ENCODE results near the gene MUC15.

MUC15 gene

GRCh38 chr11:26593691-26594090 is 21.6 kb upstream of the MUC15 start:
- H3K18ac ChIP-seq (ENCODE audit: low read length), result no peak overlapping the region
- no peak overlapping the region for H3K23ac ChIP-seq (ENCODE audit: low read depth, low read length, poor library complexity)
- H2BK5ac ChIP-seq (ENCODE audit: low read length), result no peak overlapping the region
- H2BK120ac ChIP-seq (ENCODE audit: low read depth, low read length), result no peak overlapping the region
- no peaks in the 10 kb centered on the region for H3K36me3 ChIP-seq (replicated peaks in 1 of 2; ENCODE audit: control insufficient read depth in 2 of 2, insufficient read depth in 2 of 2, low read length in 2 of 2)
- no peak overlapping the region for H2AFZ ChIP-seq (ENCODE audit: low read length)
- no peak overlapping the region for H3K14ac ChIP-seq (ENCODE audit: low read length)
- H3K4me3 ChIP-seq (ENCODE audit: low read length in 2 of 2), result no peak overlapping the region
- no peak overlapping the region for H3K4ac ChIP-seq (ENCODE audit: low read length)
- no peak overlapping the region for H3K27ac ChIP-seq (replicated peaks; ENCODE audit: low read length)
- no peaks in the 10 kb centered on the region for H3K9me3 ChIP-seq (replicated peaks in 1 of 2; ENCODE audit: control insufficient read depth in 2 of 2, insufficient read depth in 1 of 2, low read depth in 1 of 2, low read length in 2 of 2)
- no CpG with 5 or more reads among the region's 11 CpGs for WGBS, 2 donors (ENCODE audit: extremely low coverage in 2 of 2, insufficient read length in 2 of 2, insufficient replicate concordance in 1 of 2)
- no peak for DNase-seq (ENCODE audit: low spot score)
- H3K9ac ChIP-seq (ENCODE audit: low read depth, low read length, poor library complexity), result no peak overlapping the region
- no peak overlapping the region for H3K4me2 ChIP-seq (ENCODE audit: insufficient read depth, low read length, poor library complexity, severe bottlenecking)
- H2BK12ac ChIP-seq (ENCODE audit: low read length), result no peak overlapping the region
- H3K4me1 ChIP-seq (ENCODE audit: control insufficient read depth in 2 of 2, insufficient read depth in 1 of 2, low read depth in 1 of 2, low read length in 2 of 2), result no peaks in the 10 kb centered on the region
- no peak overlapping the region for H2BK15ac ChIP-seq (ENCODE audit: low read length)
- no peak overlapping the region for H2AK5ac ChIP-seq (ENCODE audit: low read depth, low read length)
- no peaks in the 10 kb centered on the region for H3K27me3 ChIP-seq (ENCODE audit: control insufficient read depth in 3 of 3, insufficient read depth in 3 of 3, low read depth in 1 of 3, low read length in 3 of 3)
- no peak overlapping the region for H4K91ac ChIP-seq (ENCODE audit: low read depth, low read length, poor library complexity)
- H3K79me1 ChIP-seq (ENCODE audit: low read depth, low read length), result no peaks in the 10 kb centered on the region
- H4K8ac ChIP-seq (ENCODE audit: low read depth, low read length), result no peak overlapping the region

DNA sequence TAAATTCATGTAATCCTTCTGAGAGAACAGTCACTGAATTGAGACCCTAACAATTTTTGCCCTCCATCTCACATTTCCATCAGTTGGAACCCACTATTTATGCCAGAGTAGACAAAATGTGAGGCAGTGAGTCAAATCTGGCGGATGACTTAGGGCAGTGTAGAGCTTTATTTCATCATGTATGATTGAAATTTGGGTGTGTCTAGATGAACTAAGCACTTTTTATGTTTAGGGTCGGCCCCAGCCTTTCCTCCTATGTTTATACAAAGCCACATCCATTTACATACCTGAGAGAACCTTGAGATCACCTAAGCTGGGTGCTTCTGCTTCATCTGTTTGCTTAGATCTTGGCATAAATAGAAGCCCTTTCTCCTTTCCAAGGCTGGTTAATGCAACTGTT is 15.0 kb upstream of the MUC15 start:
- no peaks in the 10 kb centered on the region for H3K4me1 ChIP-seq (ENCODE audit: control insufficient read depth in 2 of 2, insufficient read depth in 1 of 2, low read depth in 1 of 2, low read length in 2 of 2)
- no peak overlapping the region for H3K27ac ChIP-seq (replicated peaks; ENCODE audit: low read length)
- DNase-seq (ENCODE audit: low spot score), result no peak
- no peak overlapping the region for H3K14ac ChIP-seq (ENCODE audit: low read length)
- no peaks in the 10 kb centered on the region for H3K79me1 ChIP-seq (ENCODE audit: low read depth, low read length)
- no peak overlapping the region for H2AK5ac ChIP-seq (ENCODE audit: low read depth, low read length)
- H2BK12ac ChIP-seq (ENCODE audit: low read length), result no peak overlapping the region
- H3K4me3 ChIP-seq (ENCODE audit: low read length in 2 of 2), result no peak overlapping the region
- H3K23ac ChIP-seq (ENCODE audit: low read depth, low read length, poor library complexity), result no peak overlapping the region
- no peak overlapping the region for H3K18ac ChIP-seq (ENCODE audit: low read length)
- WGBS, 2 donors (ENCODE audit: extremely low coverage in 2 of 2, insufficient read length in 2 of 2, insufficient replicate concordance in 1 of 2), result no CpG with 5 or more reads among the region's 2 CpGs
- H2BK120ac ChIP-seq (ENCODE audit: low read depth, low read length), result no peak overlapping the region
- no peak overlapping the region for H2BK15ac ChIP-seq (ENCODE audit: low read length)
- H3K36me3 ChIP-seq (replicated peaks in 1 of 2; ENCODE audit: control insufficient read depth in 2 of 2, insufficient read depth in 2 of 2, low read length in 2 of 2), result no peaks in the 10 kb centered on the region
- no peak overlapping the region for H2BK5ac ChIP-seq (ENCODE audit: low read length)
- H3K9ac ChIP-seq (ENCODE audit: low read depth, low read length, poor library complexity), result no peak overlapping the region
- H4K91ac ChIP-seq (ENCODE audit: low read depth, low read length, poor library complexity), result no peak overlapping the region
- no peak overlapping the region for H2AFZ ChIP-seq (ENCODE audit: low read length)
- no peak overlapping the region for H3K4me2 ChIP-seq (ENCODE audit: insufficient read depth, low read length, poor library complexity, severe bottlenecking)
- H4K8ac ChIP-seq (ENCODE audit: low read depth, low read length), result no peak overlapping the region
- H3K4ac ChIP-seq (ENCODE audit: low read length), result no peak overlapping the region
- H3K27me3 ChIP-seq (ENCODE audit: control insufficient read depth in 3 of 3, insufficient read depth in 3 of 3, low read depth in 1 of 3, low read length in 3 of 3), result no peaks in the 10 kb centered on the region
- H3K9me3 ChIP-seq (replicated peaks in 1 of 2; ENCODE audit: control insufficient read depth in 2 of 2, insufficient read depth in 1 of 2, low read depth in 1 of 2, low read length in 2 of 2), result no peaks in the 10 kb centered on the region

DNA sequence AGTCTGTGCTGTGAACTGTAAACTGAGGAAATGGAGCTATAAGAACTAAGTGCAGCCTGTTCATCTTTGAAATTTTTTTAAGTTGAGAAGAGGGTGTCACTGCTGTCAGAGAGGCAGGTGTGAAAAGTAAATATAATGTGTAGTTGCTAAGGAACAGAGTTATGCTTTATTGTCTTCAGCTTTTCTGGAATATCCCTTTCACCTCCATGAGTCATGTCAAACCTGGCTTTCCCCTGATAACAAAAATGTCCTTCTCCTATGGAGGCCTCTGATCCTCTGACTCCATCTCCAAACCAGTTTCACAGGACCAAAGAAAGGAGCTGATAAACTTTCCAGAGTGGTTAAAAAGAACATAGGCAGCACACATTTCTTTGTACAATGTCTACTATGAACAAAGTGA is 12.8 kb upstream of the MUC15 start:
- no peak overlapping the region for H4K91ac ChIP-seq (ENCODE audit: low read depth, low read length, poor library complexity)
- H3K79me1 ChIP-seq (ENCODE audit: low read depth, low read length), result no peaks in the 10 kb centered on the region
- H2BK15ac ChIP-seq (ENCODE audit: low read length), result no peak overlapping the region
- no peak overlapping the region for H3K27ac ChIP-seq (replicated peaks; ENCODE audit: low read length)
- no peak overlapping the region for H2AK5ac ChIP-seq (ENCODE audit: low read depth, low read length)
- no peak overlapping the region for H2BK120ac ChIP-seq (ENCODE audit: low read depth, low read length)
- no peaks in the 10 kb centered on the region for H3K9me3 ChIP-seq (replicated peaks in 1 of 2; ENCODE audit: control insufficient read depth in 2 of 2, insufficient read depth in 1 of 2, low read depth in 1 of 2, low read length in 2 of 2)
- no peak overlapping the region for H3K18ac ChIP-seq (ENCODE audit: low read length)
- no peak for DNase-seq (ENCODE audit: low spot score)
- no peak overlapping the region for H3K9ac ChIP-seq (ENCODE audit: low read depth, low read length, poor library complexity)
- H4K8ac ChIP-seq (ENCODE audit: low read depth, low read length), result no peak overlapping the region
- H3K4me3 ChIP-seq (ENCODE audit: low read length in 2 of 2), result no peak overlapping the region
- H3K4me2 ChIP-seq (ENCODE audit: insufficient read depth, low read length, poor library complexity, severe bottlenecking), result no peak overlapping the region
- peaks cover 0 to 6% of the 10 kb centered on the region in 2 donors for H3K4me1 ChIP-seq (ENCODE audit: control insufficient read depth in 2 of 2, insufficient read depth in 1 of 2, low read depth in 1 of 2, low read length in 2 of 2)
- H3K23ac ChIP-seq (ENCODE audit: low read depth, low read length, poor library complexity), result no peak overlapping the region
- no peaks in the 10 kb centered on the region for H3K27me3 ChIP-seq (ENCODE audit: control insufficient read depth in 3 of 3, insufficient read depth in 3 of 3, low read depth in 1 of 3, low read length in 3 of 3)
- H3K14ac ChIP-seq (ENCODE audit: low read length), result no peak overlapping the region
- H3K4ac ChIP-seq (ENCODE audit: low read length), result no peak overlapping the region
- no peak overlapping the region for H2BK5ac ChIP-seq (ENCODE audit: low read length)
- no peak overlapping the region for H2BK12ac ChIP-seq (ENCODE audit: low read length)
- no peaks in the 10 kb centered on the region for H3K36me3 ChIP-seq (replicated peaks in 1 of 2; ENCODE audit: control insufficient read depth in 2 of 2, insufficient read depth in 2 of 2, low read length in 2 of 2)
- no peak overlapping the region for H2AFZ ChIP-seq (ENCODE audit: low read length)

- H3K4ac ChIP-seq (ENCODE audit: low read length), result no peak overlapping the region
- H2BK5ac ChIP-seq (ENCODE audit: low read length), result no peak overlapping the region
- peaks cover 0 to 14% of the 10 kb centered on the region in 2 donors for H3K4me1 ChIP-seq (ENCODE audit: control insufficient read depth in 2 of 2, insufficient read depth in 1 of 2, low read depth in 1 of 2, low read length in 2 of 2)
- H4K8ac ChIP-seq (ENCODE audit: low read depth, low read length), result no peak overlapping the region
- no peaks in the 10 kb centered on the region for H3K36me3 ChIP-seq (replicated peaks in 1 of 2; ENCODE audit: control insufficient read depth in 2 of 2, insufficient read depth in 2 of 2, low read length in 2 of 2)
- no peaks in the 10 kb centered on the region for H3K9me3 ChIP-seq (replicated peaks in 1 of 2; ENCODE audit: control insufficient read depth in 2 of 2, insufficient read depth in 1 of 2, low read depth in 1 of 2, low read length in 2 of 2)
- DNase-seq (ENCODE audit: low spot score), result no peak
- H2BK120ac ChIP-seq (ENCODE audit: low read depth, low read length), result no peak overlapping the region
- H3K18ac ChIP-seq (ENCODE audit: low read length), result no peak overlapping the region
- no CpG with 5 or more reads among the region's 3 CpGs for whole genome bisulfite sequencing, 2 donors (ENCODE audit: extremely low coverage in 2 of 2, insufficient read length in 2 of 2, insufficient replicate concordance in 1 of 2)
- no peak overlapping the region for H2AFZ ChIP-seq (ENCODE audit: low read length)
- no peak overlapping the region for H2BK15ac ChIP-seq (ENCODE audit: low read length)
- H3K14ac ChIP-seq (ENCODE audit: low read length), result no peak overlapping the region
- no peaks in the 10 kb centered on the region for H3K79me1 ChIP-seq (ENCODE audit: low read depth, low read length)
- H3K4me3 ChIP-seq (ENCODE audit: low read length in 2 of 2), result no peak overlapping the region
- no peak overlapping the region for H3K27ac ChIP-seq (replicated peaks; ENCODE audit: low read length)
- H4K91ac ChIP-seq (ENCODE audit: low read depth, low read length, poor library complexity), result no peak overlapping the region
- H2AK5ac ChIP-seq (ENCODE audit: low read depth, low read length), result no peak overlapping the region
- no peaks in the 10 kb centered on the region for H3K27me3 ChIP-seq (ENCODE audit: control insufficient read depth in 3 of 3, insufficient read depth in 3 of 3, low read depth in 1 of 3, low read length in 3 of 3)
- no peak overlapping the region for H2BK12ac ChIP-seq (ENCODE audit: low read length)
- no peak overlapping the region for H3K4me2 ChIP-seq (ENCODE audit: insufficient read depth, low read length, poor library complexity, severe bottlenecking)
- no peak overlapping the region for H3K23ac ChIP-seq (ENCODE audit: low read depth, low read length, poor library complexity)
- no peak overlapping the region for H3K9ac ChIP-seq (ENCODE audit: low read depth, low read length, poor library complexity)
Observed at GRCh38 chr11:26583550-26583949, 11.5 kb upstream of the MUC15 start.

All from neuronal stem cell (in vitro differentiated cells).